ENCODE data around the gene AKR1A1.

The AKR1A1 gene

DNA sequence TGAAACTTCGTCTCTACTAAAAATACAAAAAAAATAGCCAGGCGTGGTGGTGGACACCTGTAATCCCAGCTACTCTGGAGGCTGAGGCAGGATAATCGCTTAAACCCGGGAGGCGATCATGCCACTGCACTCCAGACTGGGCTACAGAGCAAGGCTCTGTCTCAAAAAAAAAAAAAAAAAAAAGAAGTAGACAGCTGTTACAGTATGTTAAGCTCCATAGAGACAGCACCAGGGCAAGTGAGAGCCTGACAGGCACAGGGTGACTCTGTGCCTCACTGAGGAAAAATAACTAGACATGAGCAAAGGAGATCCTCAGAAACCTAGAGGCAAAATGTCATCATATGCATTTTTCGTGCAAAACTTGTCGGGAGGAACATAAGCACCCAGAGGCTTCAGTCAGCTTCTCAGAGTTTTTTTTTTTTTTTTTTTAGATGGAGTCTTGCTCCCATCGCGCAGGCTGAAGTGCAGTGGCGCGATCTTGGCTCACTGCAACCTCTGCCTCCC lies 19.9 kb upstream of the AKR1A1 start:
- in situ Hi-C loops (cut with HindIII; ENCODE audit: low sequenced_read_pairs): no loop called here
- no peak overlapping the region for H3K4me3 ChIP-seq (ENCODE audit: low read depth, low read length)
- TF ChIP-seq, protein P1, sequence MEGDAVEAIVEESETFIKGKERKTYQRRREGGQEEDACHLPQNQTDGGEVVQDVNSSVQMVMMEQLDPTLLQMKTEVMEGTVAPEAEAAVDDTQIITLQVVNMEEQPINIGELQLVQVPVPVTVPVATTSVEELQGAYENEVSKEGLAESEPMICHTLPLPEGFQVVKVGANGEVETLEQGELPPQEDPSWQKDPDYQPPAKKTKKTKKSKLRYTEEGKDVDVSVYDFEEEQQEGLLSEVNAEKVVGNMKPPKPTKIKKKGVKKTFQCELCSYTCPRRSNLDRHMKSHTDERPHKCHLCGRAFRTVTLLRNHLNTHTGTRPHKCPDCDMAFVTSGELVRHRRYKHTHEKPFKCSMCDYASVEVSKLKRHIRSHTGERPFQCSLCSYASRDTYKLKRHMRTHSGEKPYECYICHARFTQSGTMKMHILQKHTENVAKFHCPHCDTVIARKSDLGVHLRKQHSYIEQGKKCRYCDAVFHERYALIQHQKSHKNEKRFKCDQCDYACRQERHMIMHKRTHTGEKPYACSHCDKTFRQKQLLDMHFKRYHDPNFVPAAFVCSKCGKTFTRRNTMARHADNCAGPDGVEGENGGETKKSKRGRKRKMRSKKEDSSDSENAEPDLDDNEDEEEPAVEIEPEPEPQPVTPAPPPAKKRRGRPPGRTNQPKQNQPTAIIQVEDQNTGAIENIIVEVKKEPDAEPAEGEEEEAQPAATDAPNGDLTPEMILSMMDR (IDR thresholded peaks at IDR 0.05; ENCODE audit: low read depth, low read length): no peak
- DNase-seq (ENCODE audit: low read depth, low spot score): no peak

DNA sequence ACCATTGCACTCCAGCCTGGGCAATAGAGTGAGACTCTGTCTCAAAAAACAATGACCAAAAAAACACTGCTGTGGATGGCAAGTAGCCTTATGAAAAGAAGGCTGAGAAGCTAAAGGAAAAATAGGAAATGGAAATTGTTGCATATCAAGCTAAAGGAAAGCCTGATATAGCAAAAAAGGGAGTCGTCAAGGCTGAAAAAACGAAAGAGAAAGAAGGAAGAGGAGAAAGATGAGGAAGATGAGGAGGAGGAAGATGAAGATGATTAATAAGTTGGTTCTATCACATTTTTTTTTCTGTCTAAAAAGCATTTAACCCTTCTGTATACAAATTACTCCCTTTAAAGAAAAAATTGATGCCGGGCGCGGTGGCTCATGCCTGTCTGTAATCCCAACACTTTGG lies 18.8 kb upstream of the AKR1A1 start:
- in situ Hi-C loops (cut with HindIII; ENCODE audit: low sequenced_read_pairs): no loop called here
- no peak overlapping the region for H3K4me3 ChIP-seq (ENCODE audit: low read depth, low read length)
- TF ChIP-seq, protein P1 (IDR thresholded peaks at IDR 0.05; ENCODE audit: low read depth, low read length): no peak
- DNase-seq (ENCODE audit: low read depth, low spot score): no peak

GRCh38 chr1:45535988-45536766 lies 14.4 kb upstream of the AKR1A1 start:
- no peak overlapping the region for H3K4me3 ChIP-seq (ENCODE audit: low read depth, low read length)
- TF ChIP-seq, protein P1 (IDR thresholded peaks at IDR 0.05; ENCODE audit: low read depth, low read length): no peak
- in situ Hi-C loops (cut with HindIII; ENCODE audit: low sequenced_read_pairs): no loop called here
- DNase-seq (ENCODE audit: low read depth, low spot score): no peak

DNA sequence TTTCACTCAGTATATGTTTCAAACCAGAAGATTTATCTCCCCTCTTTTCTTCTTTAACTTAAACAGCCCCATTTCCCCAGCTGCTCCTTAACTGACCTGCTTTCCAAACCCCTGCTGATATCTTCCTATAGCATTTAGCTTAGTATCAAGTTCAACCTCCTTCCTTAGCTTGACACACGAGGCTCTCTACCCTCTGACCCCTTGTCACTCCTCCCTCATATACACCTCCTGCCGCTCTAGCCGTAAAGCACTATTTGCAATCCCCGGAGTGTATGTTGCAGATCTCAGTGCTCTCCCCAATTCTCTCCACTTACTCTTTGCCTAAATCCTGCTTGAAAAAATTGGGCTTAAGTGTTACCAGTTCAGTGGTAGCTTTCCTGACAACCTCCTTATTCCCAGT lies 13.7 kb upstream of the AKR1A1 start:
- no peak overlapping the region for H3K4me3 ChIP-seq (ENCODE audit: low read depth, low read length)
- in situ Hi-C loops (cut with HindIII; ENCODE audit: low sequenced_read_pairs): no loop called here
- no peak for DNase-seq (ENCODE audit: low read depth, low spot score)
- TF ChIP-seq, protein P1 (IDR thresholded peaks at IDR 0.05; ENCODE audit: low read depth, low read length): no peak

GRCh38 chr1:45541193-45541592 lies 9.4 kb upstream of the AKR1A1 start:
- DNase-seq (ENCODE audit: low read depth, low spot score): no peak
- in situ Hi-C loops (cut with HindIII; ENCODE audit: low sequenced_read_pairs): no loop called here
- no peak overlapping the region for H3K4me3 ChIP-seq (ENCODE audit: low read depth, low read length)
- TF ChIP-seq, protein P1 (IDR thresholded peaks at IDR 0.05; ENCODE audit: low read depth, low read length): no peak

- no peak overlapping the region for H3K4me3 ChIP-seq (ENCODE audit: low read depth, low read length)
- TF ChIP-seq, protein P1 (IDR thresholded peaks at IDR 0.05; ENCODE audit: low read depth, low read length): no peak
- in situ Hi-C loops (cut with HindIII; ENCODE audit: low sequenced_read_pairs): no loop called here
- no peak for DNase-seq (ENCODE audit: low read depth, low spot score)
Measured at GRCh38 chr1:45542591-45542990, 8.0 kb upstream of the AKR1A1 start.

All from astrocyte of the spinal cord (primary cell).